Astrocyte (in vitro differentiated cells and primary cell): Measurements from ENCODE around the gene IVNS1ABP. TPM values are rescaled to one million over a fixed set of nuclear protein-coding genes. Genes with fewer than 3 reads are reported as not detected.

Experiments
- DNase-seq: peaks from one replicate; pipeline ENCODE4 v3.0.0-alpha.2; 2010; ENCODE audit warnings: low read depth
- FAIRE-seq: peaks from 2 replicates; lab custom pipeline; 2011; peaks lifted over from hg19 to GRCh38; lab: Jason Lieb, UNC
- H2AFZ ChIP-seq: 2 replicates; pipeline ENCODE4 v1.6.0; 2012; ENCODE audit warnings: low read depth, low read length, inconsistent platforms
- H3K27ac ChIP-seq: 2 replicates; pipeline ENCODE4 v1.5.1; 2011; ENCODE audit warnings: low read depth, low read length, inconsistent platforms
- H3K27me3 ChIP-seq: 2 replicates; pipeline ENCODE4 v1.6.0; 2011; ENCODE audit warnings: low read length, inconsistent platforms; ENCODE audit not compliant: insufficient read depth
- H3K36me3 ChIP-seq: 2 replicates; pipeline ENCODE4 v1.5.1; 2011; ENCODE audit warnings: low read length, inconsistent platforms; ENCODE audit not compliant: insufficient read depth
- H3K4me1 ChIP-seq: 2 replicates; pipeline ENCODE4 v1.5.1; 2011; ENCODE audit warnings: low read length, inconsistent platforms; ENCODE audit not compliant: insufficient read depth
- H3K4me2 ChIP-seq: 2 replicates; pipeline ENCODE4 v1.6.0; 2012; ENCODE audit warnings: low read length, inconsistent platforms
- H3K4me3 ChIP-seq: 2 replicates; pipeline ENCODE4 v1.5.1; 2011; ENCODE audit warnings: low read depth, mild to moderate bottlenecking, low read length, inconsistent platforms; ENCODE audit not compliant: insufficient read depth
- H3K79me2 ChIP-seq: 2 replicates; pipeline ENCODE4 v1.6.0; 2012; ENCODE audit warnings: mild to moderate bottlenecking, low read length, inconsistent platforms; ENCODE audit not compliant: insufficient read depth
- H3K9ac ChIP-seq: 2 replicates; pipeline ENCODE4 v1.6.0; 2012; ENCODE audit warnings: mild to moderate bottlenecking, low read length, inconsistent platforms
- H3K9me3 ChIP-seq: 2 replicates; pipeline ENCODE4 v1.5.1; 2012; ENCODE audit warnings: low read depth, mild to moderate bottlenecking, low read length, inconsistent platforms; ENCODE audit not compliant: insufficient read depth
- H4K20me1 ChIP-seq: 2 replicates; pipeline ENCODE4 v1.6.0; 2012; ENCODE audit warnings: low read length, inconsistent platforms; ENCODE audit not compliant: insufficient read depth
- H3K27ac Mint-ChIP-seq: one replicate; pipeline ENCODE4 v1.8.0; 2021; ENCODE audit warnings: mild to moderate bottlenecking, mixed read lengths; ENCODE audit not compliant: unreplicated experiment
- H3K27me3 Mint-ChIP-seq: one replicate; pipeline ENCODE4 v1.8.0; 2021; ENCODE audit warnings: low read depth, mixed read lengths; ENCODE audit not compliant: unreplicated experiment
- H3K36me3 Mint-ChIP-seq: one replicate; pipeline ENCODE4 v1.8.0; 2021; ENCODE audit warnings: low read depth, mixed read lengths; ENCODE audit not compliant: unreplicated experiment
- H3K4me1 Mint-ChIP-seq: one replicate; pipeline ENCODE4 v1.8.0; 2021; ENCODE audit warnings: low read depth, mixed read lengths; ENCODE audit not compliant: unreplicated experiment
- H3K4me3 Mint-ChIP-seq: one replicate; pipeline ENCODE4 v1.8.0; 2021; ENCODE audit warnings: mild to moderate bottlenecking, moderate library complexity, mixed read lengths; ENCODE audit not compliant: unreplicated experiment
- H3K9me3 Mint-ChIP-seq: one replicate; pipeline ENCODE4 v1.8.0; 2021; ENCODE audit warnings: mild to moderate bottlenecking, mixed read lengths; ENCODE audit not compliant: unreplicated experiment
- CTCF ChIP-seq: IDR thresholded peaks from 2 replicates; pipeline ENCODE4 v1.5.1; 2011; ENCODE audit warnings: low read depth, mild to moderate bottlenecking, inconsistent platforms, low read length, moderate library complexity; ENCODE audit not compliant: insufficient read depth
- EZH2 ChIP-seq: IDR thresholded peaks from 2 replicates; pipeline ENCODE4 v1.6.1; 2012; ENCODE audit warnings: mild to moderate bottlenecking, low read length, inconsistent platforms; ENCODE audit not compliant: insufficient read depth
- total RNA-seq: library from RNA; stranded (reverse); gene quantifications from 2 replicates; pipeline ENCODE4 v1.2.1, GENCODE V29; 2021

Gene IVNS1ABP
- total RNA-seq, 1 donor from 2014 or later = 107 TPM

- FAIRE-seq = no peak
- H3K79me2 ChIP-seq = no peaks in the 10 kb centered on the region
- H2AFZ ChIP-seq = no peak overlapping the region
- H3K9me3 Mint-ChIP-seq = peaks cover 3% of the 10 kb centered on the region
- no peak for TF ChIP-seq EZH2
- no peak for TF ChIP-seq CTCF
- H3K4me1 ChIP-seq = no peaks in the 10 kb centered on the region
- H3K27me3 ChIP-seq = no peaks in the 10 kb centered on the region
- no peak overlapping the region for H3K4me2 ChIP-seq
- peaks cover 2% of the 10 kb centered on the region for H3K36me3 Mint-ChIP-seq
- no peak for DNase-seq
- no peak overlapping the region for H3K9ac ChIP-seq
- no peaks in the 10 kb centered on the region for H3K9me3 ChIP-seq
- no peak overlapping the region for H3K27ac Mint-ChIP-seq
- peaks cover 9% of the 10 kb centered on the region for H3K4me1 Mint-ChIP-seq
- H3K27ac ChIP-seq = no peak overlapping the region
- no peaks in the 10 kb centered on the region for H4K20me1 ChIP-seq
- H3K36me3 ChIP-seq = no peaks in the 10 kb centered on the region
- H3K4me3 Mint-ChIP-seq = no peak overlapping the region
- no peak overlapping the region for H3K4me3 ChIP-seq
- H3K27me3 Mint-ChIP-seq = no peaks in the 10 kb centered on the region
These were observed 38.9 kb upstream of the IVNS1ABP start for GRCh38 chr1:185355947-185356346.

GRCh38 chr1:185353124-185353523 is 36.1 kb upstream of the IVNS1ABP start:
- no peak for TF ChIP-seq CTCF
- TF ChIP-seq EZH2 = no peak
- Mint-ChIP-seq H3K27ac (no peak overlapping the region), H3K36me3 (no peaks in the 10 kb centered on the region), H3K4me3 (no peak overlapping the region), H3K9me3 (peaks cover 3% of the 10 kb centered on the region), H3K4me1 (peaks cover 4% of the 10 kb centered on the region), H3K27me3 (no peaks in the 10 kb centered on the region)
- Histone ChIP-seq H4K20me1 (no peaks in the 10 kb centered on the region), H3K27ac (no peak overlapping the region), H3K4me3 (no peak overlapping the region), H3K9ac (no peak overlapping the region), H3K9me3 (no peaks in the 10 kb centered on the region), H3K4me1 (no peaks in the 10 kb centered on the region), H3K4me2 (no peak overlapping the region), H3K79me2 (no peaks in the 10 kb centered on the region), H3K27me3 (no peaks in the 10 kb centered on the region), H2AFZ (no peak overlapping the region), H3K36me3 (no peaks in the 10 kb centered on the region)
- no peak for DNase-seq
- FAIRE-seq = no peak

GRCh38 chr1:185351734-185352466 is 34.9 kb upstream of the IVNS1ABP start:
- no peaks in the 10 kb centered on the region for H3K9me3 ChIP-seq
- no peaks in the 10 kb centered on the region for H3K36me3 ChIP-seq
- H3K4me3 ChIP-seq = no peak overlapping the region
- no peaks in the 10 kb centered on the region for H3K4me1 ChIP-seq
- no peak overlapping the region for H3K4me3 Mint-ChIP-seq
- H3K36me3 Mint-ChIP-seq = no peaks in the 10 kb centered on the region
- FAIRE-seq (no peak), DNase-seq (no peak)
- H3K79me2 ChIP-seq = no peaks in the 10 kb centered on the region
- H3K27me3 ChIP-seq = no peaks in the 10 kb centered on the region
- H3K27me3 Mint-ChIP-seq = no peaks in the 10 kb centered on the region
- peaks cover 4% of the 10 kb centered on the region for H3K4me1 Mint-ChIP-seq
- no peak overlapping the region for H2AFZ ChIP-seq
- no peak for TF ChIP-seq EZH2
- no peak for TF ChIP-seq CTCF
- no peak overlapping the region for H3K4me2 ChIP-seq
- H3K9ac ChIP-seq = no peak overlapping the region
- H3K27ac ChIP-seq = no peak overlapping the region
- H4K20me1 ChIP-seq = no peaks in the 10 kb centered on the region
- H3K27ac Mint-ChIP-seq = no peak overlapping the region
- H3K9me3 Mint-ChIP-seq = peaks cover 3% of the 10 kb centered on the region
